GM20431 (cell line): ENCODE results near the gene FAM3C.

ENCODE experiments used
- in situ Hi-C: fragments of 300-500 bp; cut with MseI, MboI; formaldehyde crosslinking; loops from one replicate; pipeline ENCODE4 v1.15.0; 2020; ENCODE audit warnings: low sequenced_read_pairs; ENCODE audit not compliant: unreplicated experiment

Gene FAM3C

GRCh38 chr7:121304102-121304658 lies 91.9 kb downstream of the FAM3C start:
- in situ Hi-C loops, result no loop called here

DNA sequence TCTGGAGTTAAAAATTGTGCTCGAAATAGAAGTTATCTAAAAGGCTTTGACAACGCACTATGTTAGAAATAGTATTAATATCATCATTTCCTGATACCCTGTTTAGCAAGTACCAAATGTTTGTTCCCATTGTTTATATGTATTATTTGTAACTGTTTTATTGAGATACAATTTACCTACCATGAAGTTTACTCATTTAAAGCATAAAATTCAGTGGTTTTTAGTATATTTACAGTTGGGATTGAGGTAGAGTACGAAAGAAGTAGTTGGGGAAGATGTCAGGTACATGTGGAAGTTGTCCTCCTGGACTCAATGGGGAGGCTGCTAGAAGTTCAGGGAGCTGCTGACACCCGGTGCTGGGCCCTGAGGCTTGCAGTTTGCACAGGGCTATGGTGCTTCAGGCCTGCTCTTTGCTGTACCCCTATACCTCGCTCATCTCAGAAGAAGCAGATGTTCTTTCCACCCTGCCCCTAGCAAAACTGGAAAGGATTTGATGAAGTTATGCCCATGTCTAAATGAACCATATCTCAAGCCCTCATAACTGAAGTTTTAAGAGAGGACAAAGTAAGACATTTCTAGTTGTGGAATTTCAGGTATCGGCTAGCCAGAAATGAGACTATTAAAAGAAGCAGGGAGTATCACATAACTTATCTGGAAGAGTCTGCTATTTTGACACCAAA lies 92.5 kb downstream of the FAM3C start:
- in situ Hi-C loops, result no loop called here

DNA sequence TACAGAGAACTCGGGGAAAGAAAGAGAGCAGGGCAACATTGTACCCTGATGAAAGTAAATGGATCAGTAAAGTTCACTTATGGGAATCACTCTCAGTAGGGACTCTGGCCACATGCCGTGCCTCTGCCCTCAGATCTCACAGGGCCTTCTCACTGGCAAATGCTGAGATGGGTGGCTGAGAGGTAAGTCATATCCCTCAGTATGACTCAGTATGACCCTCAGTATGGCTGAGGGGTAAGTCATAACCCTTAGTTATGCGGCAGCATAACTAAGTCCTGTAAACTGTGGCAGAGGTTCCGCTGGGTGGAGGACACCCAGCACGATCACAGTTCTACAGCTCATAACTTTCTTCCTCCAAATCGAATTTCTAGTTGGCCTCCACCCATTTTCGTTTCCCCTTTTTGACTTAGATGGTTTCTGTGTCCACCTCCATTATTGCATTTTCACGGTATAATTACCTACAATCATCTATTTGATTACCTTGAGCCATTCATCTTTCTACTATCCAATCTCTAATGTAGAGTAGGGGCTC lies 93.8 kb downstream of the FAM3C start:
- in situ Hi-C loops, result no loop called here

DNA sequence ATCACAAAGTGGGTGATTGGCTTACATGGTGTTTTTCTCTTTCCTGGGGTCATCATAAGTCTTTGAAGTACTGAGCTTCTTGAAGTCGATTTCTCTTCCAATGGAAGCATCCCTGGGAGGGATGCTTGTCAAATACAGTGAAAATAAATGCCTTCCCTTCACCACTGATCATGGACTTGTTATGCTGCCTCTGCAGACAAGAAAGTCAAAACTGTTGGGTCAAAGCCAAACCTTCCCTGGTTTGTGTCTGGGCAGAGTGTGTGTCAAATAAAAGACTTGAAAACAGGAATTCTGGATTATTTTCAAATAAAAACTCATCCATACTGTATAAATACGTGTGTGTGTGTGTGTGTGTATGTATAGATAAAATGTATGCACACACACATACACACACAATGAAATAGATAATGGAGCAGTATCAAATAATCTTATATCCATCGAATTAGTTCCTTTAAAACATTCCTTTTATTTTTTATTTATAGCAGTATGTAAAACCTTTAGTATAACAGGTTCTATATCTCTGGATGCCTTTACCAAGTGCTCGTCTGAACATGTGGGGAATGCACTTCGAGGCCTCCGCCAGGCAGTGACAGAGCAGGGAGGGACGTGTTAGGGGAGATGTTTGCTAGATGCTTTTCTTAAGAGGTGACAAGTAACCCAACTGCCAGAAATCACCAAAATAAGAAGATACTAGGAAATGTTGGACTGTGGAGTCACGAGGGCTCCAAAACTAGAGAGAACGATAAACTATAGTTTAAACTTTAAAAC lies 94.5 kb downstream of the FAM3C start:
- in situ Hi-C loops, result no loop called here

DNA sequence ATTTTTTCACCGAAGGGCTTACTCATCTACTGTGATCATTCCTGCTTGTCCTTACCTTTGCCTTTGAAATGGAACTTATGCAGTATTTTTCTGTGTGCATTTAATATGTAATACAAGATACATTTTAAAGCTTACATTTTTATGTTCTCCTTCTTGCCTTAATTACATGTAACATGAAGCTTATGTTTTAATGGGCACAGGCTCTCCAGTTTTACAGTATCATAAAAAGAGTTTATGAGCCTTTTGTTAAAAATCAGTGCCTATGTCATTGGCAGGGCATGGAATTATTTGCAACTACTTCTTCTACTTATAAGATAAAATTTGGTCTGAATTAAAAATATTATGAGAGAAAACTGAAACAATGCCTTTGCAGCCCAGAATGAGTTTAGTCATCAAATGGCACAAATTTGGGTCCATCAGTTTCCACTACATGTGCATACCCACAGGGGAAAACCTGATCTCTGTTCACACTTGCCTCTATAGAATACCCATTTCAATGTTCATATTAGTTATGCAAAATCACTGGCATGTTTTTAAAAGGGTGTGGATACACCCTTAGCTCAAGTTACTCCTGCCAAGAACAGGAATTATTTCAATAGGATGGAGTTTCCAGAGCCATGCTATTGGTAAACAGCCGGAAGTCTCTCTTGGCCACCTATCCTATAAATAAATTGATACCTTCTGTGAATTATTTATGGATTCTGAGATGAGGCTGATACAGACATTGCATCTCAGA lies 95.3 kb downstream of the FAM3C start:
- in situ Hi-C loops, result no loop called here
